K562 (cell line): ENCODE measurements around the gene CALM1. TPM values are rescaled to one million over a fixed set of nuclear protein-coding genes. Genes with fewer than 3 reads are reported as not detected.

Experiments used
- PRPF4 ChIP-seq: fragments of 200-400 bp; formaldehyde crosslinking; IDR thresholded peaks from one replicate; pipeline ENCODE4 v1.6.1; 2017; ENCODE audit warnings: low read length, low read depth, mild to moderate bottlenecking; ENCODE audit not compliant: insufficient read depth, poor library complexity, severe bottlenecking
- RAD51 ChIP-seq: fragments of 450-650 bp; IDR thresholded peaks from 2 replicates; pipeline ENCODE4 v1.7.1; 2016; ENCODE audit warnings: low read depth, mild to moderate bottlenecking, borderline replicate concordance
- REST ChIP-seq, 2 experiments: fragments of 450-650 bp; formaldehyde crosslinking in 1 of 2; IDR thresholded peaks; 2 replicates each; pipeline versions ENCODE4 v1.4.0 to v1.6.1; 2014 to 2020; ENCODE audit warnings: mild to moderate bottlenecking in 2 of 2, borderline replicate concordance in 1 of 2, low read depth in 1 of 2
- TFE3 ChIP-seq: fragments of 450-650 bp; formaldehyde crosslinking; IDR thresholded peaks from 2 replicates; pipeline ENCODE4 v1.4.0; 2020; ENCODE audit warnings: mild to moderate bottlenecking, mixed read lengths
- TOE1 ChIP-seq, 2 experiments: fragments of 450-650 bp in 1 of 2; sonication (generic) in 1 of 2; formaldehyde crosslinking in 1 of 2; IDR thresholded peaks; 2 replicates each; pipeline versions ENCODE4 v1.7.1 to v1.8.0; 2016 to 2022; ENCODE audit warnings: borderline replicate concordance in 2 of 2, mild to moderate bottlenecking in 2 of 2, antibody characterized with exemption in 1 of 2, inconsistent platforms in 1 of 2, low read depth in 1 of 2, missing genetic modification reagents in 1 of 2, moderate library complexity in 1 of 2
- USF1 ChIP-seq: sonication (generic); formaldehyde crosslinking; IDR thresholded peaks from 2 replicates; pipeline ENCODE4 v1.9.0; 2022; ENCODE audit warnings: mild to moderate bottlenecking, missing genetic modification reagents
- USF2 ChIP-seq: sonication (generic); formaldehyde crosslinking; IDR thresholded peaks from 2 replicates; pipeline ENCODE4 v1.5.0; 2020; ENCODE audit warnings: missing genetic modification reagents
- ZFP91 ChIP-seq: sonication (generic); formaldehyde crosslinking; IDR thresholded peaks from 2 replicates; pipeline ENCODE4 v1.8.0; 2022; ENCODE audit warnings: mild to moderate bottlenecking, missing genetic modification reagents
- ZNF12 ChIP-seq: sonication (generic); formaldehyde crosslinking; IDR thresholded peaks from 2 replicates; pipeline ENCODE4 v1.4.0; 2020; ENCODE audit warnings: mild to moderate bottlenecking, missing genetic modification reagents
- polyA plus RNA-seq, 8 experiments: library from polyadenylated mRNA; depleted of rRNA in 4 of 8; stranded (reverse) in 5 of 8; unstranded in 3 of 8; fragments of >200 nt; fragmentation: Nextera tagmentation in 2 of 8; fragmentation: Illumina TruSeq in 1 of 8; extraction: Ambion mirVana in 2 of 8; extraction: Trizol in 1 of 8; gene quantifications; 2 replicates each; pipeline versions ENCODE4 v1.2.1 to v1.2.3, GENCODE V29; 2011 to 2014; ENCODE audit warnings: inconsistent platforms in 1 of 8, missing spikeins in 1 of 8
- total RNA-seq, 7 experiments: library from RNA; depleted of rRNA in 6 of 7; stranded (reverse); fragments of >200 nt in 6 of 7; fragmentation: Illumina TruSeq in 2 of 7; extraction: Trizol in 2 of 7; gene quantifications; 2 replicates each; pipeline versions ENCODE4 v1.2.1 to v1.2.3, GENCODE V29; 2011 to 2021; ENCODE audit warnings: low replicate concordance in 1 of 7

CALM1 gene
- total and polyA plus RNA-seq, 9 of the 15 experiments (the other 6 are each of a cell fraction or from before 2014, with no cell fraction given) = 48.0 to 269 (median 158) TPM

GRCh38 chr14:90447720-90448497 is 51.1 kb downstream of the CALM1 start (continued):
- TF ChIP-seq REST (IDR thresholded peaks at IDR 0.05; ENCODE audit: borderline replicate concordance) (peak; percentile 12; the same call in 1 of the 2 replicates), REST (CRISPR knock-in tag; IDR thresholded peaks at IDR 0.05; ENCODE audit: low read depth) (no peak), TOE1 (IDR thresholded peaks at IDR 0.05; ENCODE audit: borderline replicate concordance) (0 out of 2 replicates have a peak, but pooled peaks have one; percentile 60), TOE1 (CRISPR knock-in tag; IDR thresholded peaks at IDR 0.05; ENCODE audit: borderline replicate concordance, low read depth) (no peak), RAD51 (peak; percentile 61; the same call in 1 of the 2 replicates), ZNF12 (CRISPR knock-in tag) (no peak), ZFP91 (CRISPR knock-in tag) (no peak), PRPF4 (no peak), TFE3 (CRISPR knock-in tag) (peak; percentile 65), USF1 (peak; percentile 81), USF2 (peak; percentile 63)
